Prostate gland (tissue), 2 donors: ENCODE data around the gene ROBO2.

Experiments used
- CTCF ChIP-seq, 4 experiments: fragments of 200-600 bp in 2 of 4; fragments of 450-650 bp in 2 of 4; sonication (generic) in 2 of 4; IDR thresholded peaks; 1 replicate in 3 of 4; 2 replicates in 1 of 4; pipeline ENCODE4 v1.5.1; 2016 to 2019; ENCODE audit warnings: antibody characterized with exemption in 4 of 4, mild to moderate bottlenecking in 2 of 4, moderate library complexity in 2 of 4
- POLR2A ChIP-seq: fragments of 450-650 bp; IDR thresholded peaks from one replicate; pipeline ENCODE4 v1.6.1; 2016; ENCODE audit warnings: antibody characterized with exemption, mild to moderate bottlenecking
- POLR2AphosphoS5 ChIP-seq: sonication (generic); formaldehyde crosslinking; IDR thresholded peaks from one replicate; pipeline ENCODE4 v1.6.1; 2017; ENCODE audit warnings: antibody characterized with exemption

- no peak for TF ChIP-seq CTCF (IDR thresholded peaks at IDR 0.05)
- no peak for TF ChIP-seq POLR2AphosphoS5
- no peak for TF ChIP-seq POLR2A
These were observed 380.4 kb downstream of the ROBO2 start for GRCh38 chr3:77420336-77420735.
